Measurements from ENCODE around the gene PPP2R1B.

PPP2R1B gene

GRCh38 chr11:111765984-111766833 is at the start of gene PPP2R1B:
Gene PPP2R1B (minus strand): TSS chr11:111766389. CDS start chr11:111766361, 28 bp downstream.
- TF ChIP-seq, protein P1, sequence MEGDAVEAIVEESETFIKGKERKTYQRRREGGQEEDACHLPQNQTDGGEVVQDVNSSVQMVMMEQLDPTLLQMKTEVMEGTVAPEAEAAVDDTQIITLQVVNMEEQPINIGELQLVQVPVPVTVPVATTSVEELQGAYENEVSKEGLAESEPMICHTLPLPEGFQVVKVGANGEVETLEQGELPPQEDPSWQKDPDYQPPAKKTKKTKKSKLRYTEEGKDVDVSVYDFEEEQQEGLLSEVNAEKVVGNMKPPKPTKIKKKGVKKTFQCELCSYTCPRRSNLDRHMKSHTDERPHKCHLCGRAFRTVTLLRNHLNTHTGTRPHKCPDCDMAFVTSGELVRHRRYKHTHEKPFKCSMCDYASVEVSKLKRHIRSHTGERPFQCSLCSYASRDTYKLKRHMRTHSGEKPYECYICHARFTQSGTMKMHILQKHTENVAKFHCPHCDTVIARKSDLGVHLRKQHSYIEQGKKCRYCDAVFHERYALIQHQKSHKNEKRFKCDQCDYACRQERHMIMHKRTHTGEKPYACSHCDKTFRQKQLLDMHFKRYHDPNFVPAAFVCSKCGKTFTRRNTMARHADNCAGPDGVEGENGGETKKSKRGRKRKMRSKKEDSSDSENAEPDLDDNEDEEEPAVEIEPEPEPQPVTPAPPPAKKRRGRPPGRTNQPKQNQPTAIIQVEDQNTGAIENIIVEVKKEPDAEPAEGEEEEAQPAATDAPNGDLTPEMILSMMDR (IDR thresholded peaks at IDR 0.05; ENCODE audit: borderline replicate concordance, control extremely low read depth, extremely low read depth, insufficient read depth, missing control alignments): no peak
- in situ Hi-C loops (cut with MboI; ENCODE audit: low sequenced_read_pairs, unreplicated experiment): loop anchor here (10.0 kb wide), 1 partner anchor 161 kb away; the partner anchor contains the start of gene SIK2
- DNase-seq (ENCODE audit: low spot score): peak; percentile 97

- DNase-seq (ENCODE audit: low spot score): no peak
- TF ChIP-seq, protein P1 (IDR thresholded peaks at IDR 0.05; ENCODE audit: borderline replicate concordance, control extremely low read depth, extremely low read depth, insufficient read depth, missing control alignments): no peak
- in situ Hi-C loops (cut with MboI; ENCODE audit: low sequenced_read_pairs, unreplicated experiment): no loop called here
These were observed 49.3 kb upstream of the PPP2R1B start for GRCh38 chr11:111815489-111815888.

GRCh38 chr11:111814557-111815320 is 48.5 kb upstream of the PPP2R1B start:
- TF ChIP-seq, protein P1 (IDR thresholded peaks at IDR 0.05; ENCODE audit: borderline replicate concordance, control extremely low read depth, extremely low read depth, insufficient read depth, missing control alignments): no peak
- no peak for DNase-seq (ENCODE audit: low spot score)

DNA sequence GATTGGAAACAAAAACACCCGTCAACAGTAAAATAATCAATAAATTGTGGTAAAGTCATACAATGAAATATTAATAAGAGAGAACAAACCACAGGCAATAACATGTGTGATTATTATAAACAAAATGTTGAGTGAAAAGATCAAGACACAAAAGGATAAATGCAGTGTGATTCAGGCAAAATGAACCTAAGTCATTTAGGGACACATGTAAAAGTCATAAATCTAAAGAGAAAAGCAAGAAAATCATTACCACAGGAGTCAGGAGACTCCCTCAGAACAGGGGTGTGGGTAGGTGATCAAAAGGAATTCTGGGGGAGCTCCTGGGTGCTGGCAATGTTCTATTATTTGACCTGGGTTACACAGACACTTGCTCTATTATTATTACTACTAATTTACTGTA is 47.9 kb upstream of the PPP2R1B start:
- TF ChIP-seq, protein P1 (IDR thresholded peaks at IDR 0.05; ENCODE audit: borderline replicate concordance, control extremely low read depth, extremely low read depth, insufficient read depth, missing control alignments): no peak
- in situ Hi-C loops (cut with MboI; ENCODE audit: low sequenced_read_pairs, unreplicated experiment): no loop called here

More at GRCh38 chr11:111814557-111815320, 48.5 kb upstream of the PPP2R1B start:
- in situ Hi-C loops (cut with MboI; ENCODE audit: low sequenced_read_pairs, unreplicated experiment): no loop called here

DNA sequence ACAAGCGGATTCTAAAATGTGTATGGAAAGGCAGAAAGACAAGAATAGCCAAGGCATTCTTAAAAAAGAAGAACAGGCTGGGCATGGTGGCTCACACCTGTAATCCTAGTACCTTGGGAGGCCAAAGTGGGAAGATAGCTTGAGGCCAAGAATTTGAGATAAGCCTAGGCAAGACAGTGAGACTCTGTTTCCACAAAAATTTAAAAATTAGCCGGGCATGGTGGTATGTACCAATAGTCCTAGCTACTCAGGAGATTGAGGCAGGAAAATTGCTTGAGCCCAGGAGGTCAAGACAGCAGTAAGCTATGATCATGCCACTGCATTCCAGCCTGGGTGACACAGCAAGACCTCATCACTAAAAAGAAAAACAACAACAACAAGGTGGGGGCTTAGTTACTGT is 46.0 kb upstream of the PPP2R1B start:
- TF ChIP-seq, protein P1 (IDR thresholded peaks at IDR 0.05; ENCODE audit: borderline replicate concordance, control extremely low read depth, extremely low read depth, insufficient read depth, missing control alignments): no peak
- in situ Hi-C loops (cut with MboI; ENCODE audit: low sequenced_read_pairs, unreplicated experiment): no loop called here
- DNase-seq (ENCODE audit: low spot score): no peak

More for the DNA sequence above, 47.9 kb upstream of the PPP2R1B start:
- no peak for DNase-seq (ENCODE audit: low spot score)

DNA sequence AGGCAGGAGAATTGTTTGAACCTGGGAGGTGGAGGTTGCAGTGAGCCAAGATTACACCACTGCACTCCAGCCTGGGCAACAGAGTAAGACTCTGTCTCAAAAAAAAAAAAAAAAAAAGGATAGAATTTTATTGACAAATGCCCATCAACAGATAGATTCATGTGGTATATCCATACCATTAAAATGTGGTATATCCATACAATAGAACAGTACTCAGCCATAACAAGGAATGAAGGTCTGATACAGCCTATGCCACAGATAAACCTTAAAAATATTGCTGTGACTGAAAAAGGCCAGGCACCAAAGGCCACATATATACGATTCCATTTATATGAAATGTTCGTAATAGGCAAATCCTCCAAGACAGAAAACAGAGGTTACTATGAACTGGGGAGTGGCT is 45.3 kb upstream of the PPP2R1B start:
- TF ChIP-seq, protein P1 (IDR thresholded peaks at IDR 0.05; ENCODE audit: borderline replicate concordance, control extremely low read depth, extremely low read depth, insufficient read depth, missing control alignments): no peak
- in situ Hi-C loops (cut with MboI; ENCODE audit: low sequenced_read_pairs, unreplicated experiment): no loop called here
- DNase-seq (ENCODE audit: low spot score): no peak
